Uterus (tissue), 4 donors: Measurements from ENCODE around the gene HOXD3. TPM values are rescaled to one million over a fixed set of nuclear protein-coding genes. Genes with fewer than 3 reads are reported as not detected.
A peak's percentile ranks its signal among the peaks of the same experiment; 100 is the strongest.

Experiments used
- DNase-seq, 2 donors: peaks; one replicate each; pipeline ENCODE4 v3.0.0-alpha.2; 2019 to 2020
- H3K27ac ChIP-seq, 2 donors: fragments of 200-600 bp; sonication (generic); 1 replicate in 1 of 2; 2 replicates in 1 of 2; pipeline ENCODE4 v1.5.1; 2016 to 2018
- H3K27me3 ChIP-seq, 2 donors: fragments of 200-600 bp; sonication (generic); one replicate each; pipeline ENCODE4 v1.5.1; 2018 to 2019; ENCODE audit warnings: control low read depth in 1 of 2
- H3K36me3 ChIP-seq, 2 donors: fragments of 200-600 bp; sonication (generic); one replicate each; pipeline ENCODE4 v1.5.1; 2019; ENCODE audit warnings: control low read depth in 1 of 2
- H3K4me1 ChIP-seq, 2 donors: fragments of 200-600 bp; sonication (generic); one replicate each; pipeline ENCODE4 v1.5.1; 2018 to 2019; ENCODE audit warnings: control low read depth in 1 of 2
- H3K4me3 ChIP-seq, 2 donors: fragments of 200-600 bp; sonication (generic); 1 replicate in 1 of 2; 2 replicates in 1 of 2; pipeline ENCODE4 v1.5.1; 2018 to 2019; ENCODE audit warnings: mild to moderate bottlenecking in 1 of 2
- H3K9me3 ChIP-seq, 2 donors: fragments of 200-600 bp; sonication (generic); one replicate each; pipeline ENCODE4 v1.5.1; 2019; ENCODE audit warnings: control low read depth in 1 of 2
- CTCF ChIP-seq, 4 experiments: fragments of 200-600 bp in 2 of 4; fragments of 450-650 bp in 2 of 4; sonication (generic) in 2 of 4; IDR thresholded peaks; one replicate each; pipeline ENCODE4 v1.5.1; 2016 to 2019; ENCODE audit warnings: antibody characterized with exemption in 4 of 4, mild to moderate bottlenecking in 2 of 4, moderate library complexity in 1 of 4
- POLR2A ChIP-seq, 2 donors: fragments of 450-650 bp; IDR thresholded peaks; one replicate each; pipeline ENCODE4 v1.6.1; 2016; ENCODE audit warnings: antibody characterized with exemption in 2 of 2, mild to moderate bottlenecking in 1 of 2, moderate library complexity in 1 of 2
- intact Hi-C: fragments of 100-400 bp; cut with DNase I; formaldehyde crosslinking; loops from one replicate; pipeline ENCODE4 v1.15.1; 2023; ENCODE audit warnings: low total_unique reads
- total RNA-seq, 4 donors: library from RNA; depleted of rRNA in 3 of 4; stranded (reverse); fragments of >200 nt in 3 of 4; gene quantifications; one replicate each; pipeline versions ENCODE4 v1.1.0 to v1.2.4, GENCODE V29; 2014 to 2023
- donor health status: DM: yes; HTN: yes; CAD: no.

The HOXD3 gene
- total RNA-seq, 4 donors from 2014 or later: 14.7 to 61.2 (median 22.7) TPM

- no peaks in the 10 kb centered on the region for H3K4me1 ChIP-seq
These were observed 31.9 kb upstream of the HOXD3 start for GRCh38 chr2:176124947-176125771.

GRCh38 chr2:176125772-176126054, 31.4 kb upstream of the HOXD3 start:
- no peaks in the 10 kb centered on the region for H3K4me1 ChIP-seq
- no peak for DNase-seq
- TF ChIP-seq POLR2A (IDR thresholded peaks at IDR 0.05) (no peak), CTCF (IDR thresholded peaks at IDR 0.05) (no peak)
- H3K27me3 ChIP-seq: no peaks in the 10 kb centered on the region
- no peaks in the 10 kb centered on the region for H3K36me3 ChIP-seq
- no peaks in the 10 kb centered on the region for H3K9me3 ChIP-seq
- intact Hi-C loops: loop anchor here (5.0 to 10.0 kb wide), 3 partner anchors 512 to 1139 kb away; partner anchors contain the start of gene NFE2L2
- H3K4me3 ChIP-seq: peak overlapping the region in 1 of 2 donors; percentile 51
- peak overlapping the region; percentile 98 to 99 for H3K27ac ChIP-seq

More at GRCh38 chr2:176124947-176125771, 31.9 kb upstream of the HOXD3 start:
- Histone ChIP-seq H3K27ac (peak overlapping the region; percentile 98 to 99), H3K4me3 (peak overlapping the region; percentile 51 to 78), H3K27me3 (no peaks in the 10 kb centered on the region), H3K9me3 (no peaks in the 10 kb centered on the region), H3K36me3 (no peaks in the 10 kb centered on the region)
- no peak for DNase-seq
- intact Hi-C loops: loop anchor here (5.0 to 10.0 kb wide), 3 partner anchors 512 to 1140 kb away; partner anchors contain the start of gene NFE2L2
- TF ChIP-seq POLR2A (IDR thresholded peaks at IDR 0.05) (no peak), CTCF (IDR thresholded peaks at IDR 0.05) (no peak)

- Histone ChIP-seq H3K36me3 (no peaks in the 10 kb centered on the region), H3K9me3 (no peaks in the 10 kb centered on the region), H3K27ac (peak overlapping the region; percentile 98 to 99), H3K4me3 (peak overlapping the region; percentile 15 to 16), H3K4me1 (no peaks in the 10 kb centered on the region), H3K27me3 (no peaks in the 10 kb centered on the region)
- intact Hi-C loops: loop anchor here (5.0 to 10.0 kb wide), 3 partner anchors 510 to 1138 kb away; partner anchors contain the start of gene NFE2L2
- peak; percentile 84 to 95 (median 89) for TF ChIP-seq CTCF (IDR thresholded peaks at IDR 0.05)
- peak; percentile 19 to 30 for TF ChIP-seq POLR2A (IDR thresholded peaks at IDR 0.05)
- peak; percentile 81 to 88 for DNase-seq
These were observed 30.0 kb upstream of the HOXD3 start for GRCh38 chr2:176126929-176127773.

GRCh38 chr2:176127774-176128072, 29.4 kb upstream of the HOXD3 start:
- TF ChIP-seq POLR2A (IDR thresholded peaks at IDR 0.05): no peak
- TF ChIP-seq CTCF (IDR thresholded peaks at IDR 0.05): peak in 1 of 4 experiments; percentile 3
- intact Hi-C loops: loop anchor here (5.0 to 10.0 kb wide), 3 partner anchors 510 to 1137 kb away; partner anchors contain the start of gene NFE2L2
- H3K9me3 ChIP-seq: no peaks in the 10 kb centered on the region
- no peaks in the 10 kb centered on the region for H3K36me3 ChIP-seq
- DNase-seq: no peak
- no peaks in the 10 kb centered on the region for H3K4me1 ChIP-seq
- peak overlapping the region; percentile 62 to 78 for H3K4me3 ChIP-seq
- H3K27ac ChIP-seq: peak overlapping the region; percentile 98 to 99
- H3K27me3 ChIP-seq: no peaks in the 10 kb centered on the region
